Hepatocyte (in vitro differentiated cells): ENCODE results near the gene OOSP3. TPM values are rescaled to one million over a fixed set of nuclear protein-coding genes. Genes with fewer than 3 reads are reported as not detected.
"Not testable (repeated sequence)": the region's sequence is repeated elsewhere in the genome, so short reads cannot be mapped to it uniquely, and the experiment has no call there.

Experiments
- DNase-seq: peaks from one replicate; pipeline ENCODE4 v3.0.0-alpha.2; 2016; ENCODE audit warnings: low spot score
- H2AFZ ChIP-seq: fragments of 200-600 bp; sonication (generic); 2 replicates; pipeline ENCODE4 v1.6.0; 2016; ENCODE audit warnings: antibody characterized with exemption, mild to moderate bottlenecking
- H3K27ac ChIP-seq: fragments of 200-600 bp; sonication (generic); 2 replicates; pipeline ENCODE4 v1.5.1; 2016; ENCODE audit warnings: mild to moderate bottlenecking
- H3K27me3 ChIP-seq: fragments of 200-600 bp; sonication (generic); 2 replicates; pipeline ENCODE4 v1.6.1; 2016
- H3K36me3 ChIP-seq: fragments of 200-600 bp; sonication (generic); replicated peaks from 2 replicates; pipeline ENCODE4 v1.5.1; 2016; ENCODE audit warnings: low read depth; ENCODE audit not compliant: insufficient read depth
- H3K4me1 ChIP-seq: fragments of 200-600 bp; sonication (generic); 2 replicates; pipeline ENCODE4 v1.5.1; 2016; ENCODE audit warnings: mild to moderate bottlenecking, moderate library complexity; ENCODE audit not compliant: insufficient read depth
- H3K4me2 ChIP-seq: fragments of 200-600 bp; sonication (generic); 2 replicates; pipeline ENCODE4 v1.6.0; 2016
- H3K4me3 ChIP-seq: fragments of 200-600 bp; sonication (generic); 2 replicates; pipeline ENCODE4 v1.5.1; 2016; ENCODE audit warnings: mild to moderate bottlenecking
- H3K79me2 ChIP-seq: fragments of 200-600 bp; sonication (generic); 2 replicates; pipeline ENCODE4 v1.6.0; 2017; ENCODE audit warnings: mild to moderate bottlenecking
- H3K9me2 ChIP-seq: fragments of 200-600 bp; sonication (generic); replicated peaks from 2 replicates; pipeline ENCODE4 v1.6.0; 2017; ENCODE audit warnings: mild to moderate bottlenecking; ENCODE audit not compliant: insufficient read depth
- H3K9me3 ChIP-seq: fragments of 200-600 bp; sonication (generic); 2 replicates; pipeline ENCODE4 v1.5.1; 2016; ENCODE audit warnings: low read depth, mild to moderate bottlenecking
- H4K20me1 ChIP-seq: fragments of 200-600 bp; sonication (generic); 2 replicates; pipeline ENCODE4 v1.6.0; 2016; ENCODE audit warnings: mild to moderate bottlenecking; ENCODE audit not compliant: insufficient read depth, poor library complexity, severe bottlenecking
- CTCF ChIP-seq: fragments of 200-600 bp; sonication (generic); IDR thresholded peaks from 2 replicates; pipeline ENCODE4 v1.5.1; 2016; ENCODE audit warnings: antibody characterized with exemption, mild to moderate bottlenecking; ENCODE audit not compliant: poor library complexity
- EZH2 ChIP-seq: fragments of 200-600 bp; sonication (generic); IDR thresholded peaks from 2 replicates; pipeline ENCODE4 v1.6.1; 2016; ENCODE audit warnings: antibody characterized with exemption, mild to moderate bottlenecking, borderline replicate concordance
- EZH2phosphoT487 ChIP-seq: fragments of 200-600 bp; sonication (generic); IDR thresholded peaks from one replicate; pipeline ENCODE4 v1.6.1; 2018; ENCODE audit warnings: antibody characterized with exemption, mild to moderate bottlenecking, low read depth, moderate library complexity; ENCODE audit not compliant: unreplicated experiment, severe bottlenecking
- WGBS: methylation state at CpG from one replicate; pipeline ENCODE4 v1.1.6; 2016; ENCODE audit warnings: low lambda C conversion rate; ENCODE audit errors: missing lambda C conversion rate; 5-methylcytosine and 5-hydroxymethylcytosine counted together
- polyA plus RNA-seq: library from polyadenylated mRNA; unstranded; fragments of >200 nt; fragmentation: Nextera tagmentation; extraction: Ambion mirVana; gene quantifications from 2 replicates; pipeline ENCODE4 v1.2.1, GENCODE V29; 2016
- total RNA-seq: library from RNA; depleted of rRNA; stranded (reverse); fragments of >200 nt; gene quantifications from 2 replicates; pipeline ENCODE4 v1.2.3, GENCODE V29; 2014

OOSP3 gene
- total and polyA plus RNA-seq, 2 experiments from 2014 or later: not detected

GRCh38 chr11:59847626-59848025, 31.0 kb upstream of the OOSP3 start:
- Histone ChIP-seq H3K36me3 (no peaks in the 10 kb centered on the region), H3K4me1 (peaks cover 10% of the 10 kb centered on the region), H3K27me3 (no peaks in the 10 kb centered on the region), H3K4me2 (no peak overlapping the region), H3K9me3 (no peaks in the 10 kb centered on the region), H4K20me1 (no peaks in the 10 kb centered on the region), H3K79me2 (no peaks in the 10 kb centered on the region), H2AFZ (no peak overlapping the region), H3K27ac (no peak overlapping the region), H3K4me3 (no peak overlapping the region), H3K9me2 (no peaks in the 10 kb centered on the region)
- no peak for DNase-seq
- TF ChIP-seq CTCF (no peak), EZH2phosphoT487 (no peak), EZH2 (no peak)
- 89% methylated on average over 3 of the region's 3 CpGs for WGBS

DNA sequence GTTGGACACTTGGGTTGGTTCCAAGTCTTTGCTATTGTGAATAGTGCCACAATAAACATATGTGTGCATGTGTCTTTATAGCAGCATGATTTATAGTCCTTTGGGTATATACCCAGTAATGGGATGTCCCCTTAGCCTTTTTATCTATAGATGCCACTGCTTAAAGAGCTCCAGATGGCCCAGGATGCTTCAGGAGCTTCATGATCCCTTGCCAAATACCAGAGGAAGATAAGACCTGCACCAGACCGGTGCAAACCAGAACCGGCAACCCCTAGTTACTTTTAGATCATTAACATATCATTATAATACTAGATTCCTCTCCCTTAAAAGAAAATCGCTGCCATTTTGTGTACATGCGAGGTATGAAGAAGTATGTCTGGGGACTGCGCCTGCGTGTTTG, 30.1 kb upstream of the OOSP3 start:
- H3K27ac ChIP-seq: peak overlapping the region; percentile 24
- H2AFZ ChIP-seq, H3K9me2 ChIP-seq, H3K27me3 ChIP-seq, H3K4me2 ChIP-seq, DNase-seq, H3K79me2 ChIP-seq, H3K4me3 ChIP-seq, H3K36me3 ChIP-seq, H4K20me1 ChIP-seq, H3K9me3 ChIP-seq, H3K4me1 ChIP-seq: not testable (repeated sequence)
- WGBS: 88% methylated on average over 6 of the region's 6 CpGs

GRCh38 chr11:59849129-59849528, 29.5 kb upstream of the OOSP3 start:
- Histone ChIP-seq H3K79me2 (no peaks in the 10 kb centered on the region), H4K20me1 (no peaks in the 10 kb centered on the region), H3K9me2 (no peaks in the 10 kb centered on the region), H2AFZ (no peak overlapping the region), H3K27me3 (no peaks in the 10 kb centered on the region), H3K36me3 (no peaks in the 10 kb centered on the region), H3K4me2 (no peak overlapping the region), H3K9me3 (no peaks in the 10 kb centered on the region), H3K4me1 (peaks cover 10% of the 10 kb centered on the region), H3K4me3 (no peak overlapping the region), H3K27ac (peak overlapping the region; percentile 48)
- WGBS: 24% methylated on average over 2 of the region's 2 CpGs
- TF ChIP-seq EZH2 (no peak), EZH2phosphoT487 (no peak), CTCF (no peak)
- peak; percentile 56 for DNase-seq

DNA sequence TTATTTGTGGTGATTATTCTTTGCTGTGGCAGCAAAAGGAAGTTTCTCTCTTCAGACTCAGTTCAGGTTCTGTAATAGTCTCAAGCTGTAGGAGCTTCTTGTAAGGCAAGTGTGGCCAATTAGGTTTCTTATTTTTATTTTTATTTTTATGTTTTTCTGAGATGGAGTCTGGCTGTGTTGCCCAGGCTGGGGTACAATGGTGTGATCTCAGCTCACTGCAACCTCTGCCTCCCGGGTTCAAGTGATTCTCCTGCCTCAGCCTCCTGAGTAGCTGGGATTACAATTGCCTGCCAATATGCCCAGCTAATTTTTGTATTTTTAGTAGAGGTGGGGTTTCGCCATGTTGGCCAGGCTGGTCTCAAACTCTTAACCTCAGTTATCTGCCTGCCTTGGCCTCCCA, 29.0 kb upstream of the OOSP3 start:
- H3K27ac ChIP-seq: peak overlapping the region; percentile 48
- H3K4me3 ChIP-seq, H3K36me3 ChIP-seq, H3K4me1 ChIP-seq, H2AFZ ChIP-seq, H3K9me2 ChIP-seq, H3K4me2 ChIP-seq, DNase-seq, H3K27me3 ChIP-seq, H3K79me2 ChIP-seq, H3K9me3 ChIP-seq, H4K20me1 ChIP-seq: not testable (repeated sequence)
- 94% methylated on average over 2 of the region's 2 CpGs for WGBS

DNA sequence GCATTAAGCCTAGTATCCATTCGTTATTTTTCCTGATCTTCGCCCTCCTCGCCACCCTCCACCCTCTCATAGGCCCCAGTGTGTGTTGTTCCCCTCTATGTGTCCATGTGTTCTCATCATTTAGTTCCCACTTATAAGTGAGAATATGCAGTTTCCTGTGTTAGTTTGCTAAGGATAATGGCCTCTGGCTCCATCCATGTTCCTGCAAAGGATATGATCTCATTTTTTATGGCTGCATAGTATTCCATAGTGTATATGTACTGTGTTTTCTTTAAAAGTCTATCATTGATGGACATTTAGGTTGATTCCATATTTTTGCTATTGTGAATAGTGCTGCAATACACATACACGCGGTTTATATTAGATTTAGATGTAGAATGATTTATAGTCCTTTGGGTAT, 27.2 kb upstream of the OOSP3 start:
- H3K27me3 ChIP-seq, H3K4me2 ChIP-seq, H2AFZ ChIP-seq, H3K4me3 ChIP-seq, H4K20me1 ChIP-seq, H3K9me2 ChIP-seq, H3K79me2 ChIP-seq, H3K27ac ChIP-seq, H3K4me1 ChIP-seq, H3K9me3 ChIP-seq, H3K36me3 ChIP-seq, DNase-seq: not testable (repeated sequence)
- WGBS: 90% methylated on average over 5 of the region's 5 CpGs
